ENCODE results near the gene MYOG.

GRCh38 chr1:203130358-203130985 is 44.7 kb upstream of the MYOG start:
- TF ChIP-seq TCF4 (CRISPR knock-in tag; IDR thresholded peaks at IDR 0.05; ENCODE audit: borderline replicate concordance) (no peak), TOX (CRISPR knock-in tag; IDR thresholded peaks at IDR 0.05; ENCODE audit: borderline replicate concordance) (no peak), ZFP30 (CRISPR knock-in tag; IDR thresholded peaks at IDR 0.05) (no peak)

Data from SK-N-SH treated with all-trans-retinoic acid at 6 μM for 48 hours (cell line).